Measurements from ENCODE around the gene DHRS4.
"Not testable (repeated sequence)": the region's sequence is repeated elsewhere in the genome, so short reads cannot be mapped to it uniquely, and the experiment has no call there.

DNA sequence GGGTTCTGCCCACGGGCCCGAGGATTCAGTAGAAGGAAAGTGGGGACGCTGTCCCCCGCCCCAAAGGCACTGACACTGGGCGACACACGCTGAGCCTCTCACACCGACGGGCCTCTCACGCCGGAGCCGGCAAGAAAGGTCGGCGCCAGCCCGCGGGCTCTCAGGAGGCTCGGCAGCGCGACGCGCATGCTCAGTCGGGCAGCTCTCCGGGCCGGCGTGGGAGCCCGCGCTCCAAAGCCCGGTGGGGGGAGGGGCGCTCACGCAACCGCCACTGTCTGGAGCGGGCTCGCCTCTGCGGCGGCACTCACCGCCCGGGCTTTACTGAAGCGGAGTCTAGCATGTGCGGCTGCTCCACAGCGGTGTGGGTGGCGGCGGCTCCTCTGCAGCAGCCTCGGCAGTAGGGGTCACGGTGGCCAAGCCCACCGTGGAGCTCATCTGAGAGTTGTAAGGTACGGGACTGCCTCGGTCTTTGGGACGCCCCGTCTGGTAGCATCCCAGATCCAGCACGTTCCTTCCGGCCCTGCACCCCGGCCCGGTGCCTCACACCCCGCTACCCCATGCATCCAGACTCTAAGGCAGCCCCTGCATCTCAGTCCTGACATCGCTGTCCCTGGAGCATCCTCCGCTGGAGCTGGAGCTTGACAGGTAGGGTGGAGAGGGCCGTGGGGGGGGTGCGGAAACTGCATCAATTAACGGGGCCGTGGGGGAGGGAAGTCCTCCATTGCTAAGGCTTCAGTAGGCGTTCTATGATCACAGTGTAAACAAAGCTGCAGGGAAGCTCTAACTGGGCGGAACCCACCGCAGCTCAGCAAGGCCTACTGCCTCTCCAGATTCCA, 53.5 kb downstream of the DHRS4 start:
- not testable (repeated sequence) for TF ChIP-seq NFIX (CRISPR knock-in tag; IDR thresholded peaks at IDR 0.05; ENCODE audit: low read depth); ZEB2 (IDR thresholded peaks at IDR 0.05); TEAD4 (IDR thresholded peaks at IDR 0.05; ENCODE audit: low read length); TEAD4 (CRISPR knock-in tag; IDR thresholded peaks at IDR 0.05; ENCODE audit: borderline replicate concordance); MAZ (CRISPR knock-in tag; conservative IDR thresholded peaks at IDR 0.05 in 1 of 2, IDR thresholded peaks at IDR 0.05 in 1 of 2); JUNB (CRISPR knock-in tag; conservative IDR thresholded peaks at IDR 0.05); EZH2 (IDR thresholded peaks at IDR 0.05; ENCODE audit: borderline replicate concordance, low read depth, low read length); YY1 (IDR thresholded peaks at IDR 0.05; ENCODE audit: borderline replicate concordance in 1 of 3, control insufficient read depth in 1 of 3, extremely low read depth in 1 of 3, insufficient read depth in 3 of 3, insufficient read length in 1 of 3, insufficient replicate concordance in 2 of 3, low read depth in 1 of 3, low read length in 2 of 3); MYNN (IDR thresholded peaks at IDR 0.05); MYNN (CRISPR knock-in tag; IDR thresholded peaks at IDR 0.05); NFATC3 (IDR thresholded peaks at IDR 0.05)
- TF ChIP-seq, protein P1, sequence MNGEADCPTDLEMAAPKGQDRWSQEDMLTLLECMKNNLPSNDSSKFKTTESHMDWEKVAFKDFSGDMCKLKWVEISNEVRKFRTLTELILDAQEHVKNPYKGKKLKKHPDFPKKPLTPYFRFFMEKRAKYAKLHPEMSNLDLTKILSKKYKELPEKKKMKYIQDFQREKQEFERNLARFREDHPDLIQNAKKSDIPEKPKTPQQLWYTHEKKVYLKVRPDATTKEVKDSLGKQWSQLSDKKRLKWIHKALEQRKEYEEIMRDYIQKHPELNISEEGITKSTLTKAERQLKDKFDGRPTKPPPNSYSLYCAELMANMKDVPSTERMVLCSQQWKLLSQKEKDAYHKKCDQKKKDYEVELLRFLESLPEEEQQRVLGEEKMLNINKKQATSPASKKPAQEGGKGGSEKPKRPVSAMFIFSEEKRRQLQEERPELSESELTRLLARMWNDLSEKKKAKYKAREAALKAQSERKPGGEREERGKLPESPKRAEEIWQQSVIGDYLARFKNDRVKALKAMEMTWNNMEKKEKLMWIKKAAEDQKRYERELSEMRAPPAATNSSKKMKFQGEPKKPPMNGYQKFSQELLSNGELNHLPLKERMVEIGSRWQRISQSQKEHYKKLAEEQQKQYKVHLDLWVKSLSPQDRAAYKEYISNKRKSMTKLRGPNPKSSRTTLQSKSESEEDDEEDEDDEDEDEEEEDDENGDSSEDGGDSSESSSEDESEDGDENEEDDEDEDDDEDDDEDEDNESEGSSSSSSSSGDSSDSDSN (IDR thresholded peaks at IDR 0.05; ENCODE audit: borderline replicate concordance in 1 of 2, low read depth in 2 of 2, low read length in 2 of 2) = not testable (repeated sequence)
- TF ChIP-seq, protein P2, sequence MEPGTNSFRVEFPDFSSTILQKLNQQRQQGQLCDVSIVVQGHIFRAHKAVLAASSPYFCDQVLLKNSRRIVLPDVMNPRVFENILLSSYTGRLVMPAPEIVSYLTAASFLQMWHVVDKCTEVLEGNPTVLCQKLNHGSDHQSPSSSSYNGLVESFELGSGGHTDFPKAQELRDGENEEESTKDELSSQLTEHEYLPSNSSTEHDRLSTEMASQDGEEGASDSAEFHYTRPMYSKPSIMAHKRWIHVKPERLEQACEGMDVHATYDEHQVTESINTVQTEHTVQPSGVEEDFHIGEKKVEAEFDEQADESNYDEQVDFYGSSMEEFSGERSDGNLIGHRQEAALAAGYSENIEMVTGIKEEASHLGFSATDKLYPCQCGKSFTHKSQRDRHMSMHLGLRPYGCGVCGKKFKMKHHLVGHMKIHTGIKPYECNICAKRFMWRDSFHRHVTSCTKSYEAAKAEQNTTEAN (CRISPR knock-in tag; IDR thresholded peaks at IDR 0.05) = not testable (repeated sequence)
